PC-9 (cell line): ENCODE data around the gene ZNF618. TPM values are rescaled to one million over a fixed set of nuclear protein-coding genes. Genes with fewer than 3 reads are reported as not detected.

Source experiments
- BruUV-seq: library from RNA; stranded (reverse); fragments of 400-500 nt; replicated peaks from 2 replicates; lab custom pipeline; 2021; lab: Mats Ljungman, UMichigan
- CTCF ChIA-PET: fragments of 300-600 bp; sonication (Branson Sonifier 250); formaldehyde crosslinking; loops from one replicate; lab custom pipeline; 2022; ENCODE audit warnings: antibody characterized with exemption; lab: Charles Lee
- POLR2A ChIA-PET: fragments of 300-600 bp; sonication (Branson Sonifier 250); formaldehyde crosslinking; loops from one replicate; lab custom pipeline; 2022; ENCODE audit warnings: antibody characterized with exemption; ENCODE audit not compliant: unreplicated experiment; lab: Charles Lee
- DNase-seq, 2 experiments: peaks; one replicate each; pipeline versions ENCODE4 v3.0.0 to v3.0.0-alpha.2; 2015 to 2022; ENCODE audit warnings: mixed read lengths in 1 of 2
- H2AFZ ChIP-seq: fragments of 200-600 bp; sonication (generic); 2 replicates; pipeline ENCODE4 v1.8.1; 2017; ENCODE audit warnings: antibody characterized with exemption
- H3F3A ChIP-seq: fragments of 200-600 bp; sonication (generic); 2 replicates; pipeline ENCODE4 v1.8.1; 2017; ENCODE audit warnings: antibody characterized with exemption, mild to moderate bottlenecking, low read depth; ENCODE audit not compliant: insufficient read depth
- H3K27ac ChIP-seq: fragments of 200-600 bp; sonication (generic); 2 replicates; pipeline ENCODE4 v1.6.1; 2016; ENCODE audit warnings: mixed run types
- H3K27me3 ChIP-seq: fragments of 200-600 bp; sonication (generic); 2 replicates; pipeline ENCODE4 v1.6.1; 2016; ENCODE audit warnings: low read depth, mixed run types; ENCODE audit not compliant: insufficient read depth
- H3K36me3 ChIP-seq: fragments of 200-600 bp; sonication (generic); 2 replicates; pipeline ENCODE4 v1.6.1; 2016; ENCODE audit warnings: low read depth, mixed run types
- H3K4me1 ChIP-seq: fragments of 200-600 bp; sonication (generic); replicated peaks from 2 replicates; pipeline ENCODE4 v1.6.1; 2016; ENCODE audit warnings: mixed run types; ENCODE audit not compliant: insufficient read depth
- H3K4me2 ChIP-seq: fragments of 200-600 bp; sonication (generic); 2 replicates; pipeline ENCODE4 v1.6.1; 2017; ENCODE audit warnings: mixed run types
- H3K4me3 ChIP-seq: fragments of 200-600 bp; sonication (generic); 2 replicates; pipeline ENCODE4 v1.6.1; 2016; ENCODE audit warnings: mixed run types
- H3K79me2 ChIP-seq: fragments of 200-600 bp; sonication (generic); 2 replicates; pipeline ENCODE4 v1.6.1; 2017; ENCODE audit warnings: low read depth, mixed run types
- H3K9me2 ChIP-seq: fragments of 200-600 bp; sonication (generic); 2 replicates; pipeline ENCODE4 v1.8.1; 2017; ENCODE audit warnings: mild to moderate bottlenecking; ENCODE audit not compliant: insufficient read depth
- H3K9me3 ChIP-seq: fragments of 200-600 bp; sonication (generic); 2 replicates; pipeline ENCODE4 v1.8.1; 2016; ENCODE audit warnings: low read depth; ENCODE audit not compliant: insufficient read depth
- H4K20me1 ChIP-seq: fragments of 200-600 bp; sonication (generic); 2 replicates; pipeline ENCODE4 v1.8.1; 2017; ENCODE audit not compliant: insufficient read depth
- EZH2 ChIP-seq: fragments of 200-600 bp; sonication (generic); IDR thresholded peaks from 2 replicates; pipeline ENCODE4 v1.8.0; 2017; ENCODE audit warnings: antibody characterized with exemption, low read depth
- intact Hi-C: fragments of 100-400 bp; cut with micrococcal nuclease; formaldehyde crosslinking; loops from one replicate; pipeline ENCODE4 v1.10.0; 2022; ENCODE audit not compliant: unreplicated experiment
- total RNA-seq: library from RNA; stranded (reverse); gene quantifications from 2 replicates; pipeline ENCODE4 v1.2.3, GENCODE V29; 2021
- TF ChIP-seq, protein P1 (sequence below): fragments of 200-600 bp; sonication (generic); conservative IDR thresholded peaks from 2 replicates; pipeline ENCODE4 v1.6.1; 2017; ENCODE audit warnings: mixed run types, antibody characterized with exemption, mild to moderate bottlenecking, moderate library complexity

Gene ZNF618
- total RNA-seq, 1 experiment from 2014 or later = 0.20 TPM

DNA sequence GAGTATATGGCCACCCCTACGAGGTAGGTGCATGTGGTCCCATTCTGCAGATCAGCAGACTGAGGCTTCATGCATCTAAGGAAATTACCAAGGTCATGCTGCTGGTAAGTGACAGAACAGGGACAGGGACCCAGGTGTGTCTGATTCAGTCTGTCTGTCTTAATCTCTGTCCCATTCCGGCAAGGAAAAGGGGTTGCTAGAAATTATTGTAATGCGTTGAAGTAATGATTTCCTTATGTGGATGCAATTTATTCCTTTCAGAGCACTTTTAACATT is 125.2 kb downstream of the ZNF618 start:
- POLR2A ChIA-PET = no interaction called here
- no peaks in the 10 kb centered on the region for H3K4me1 ChIP-seq

DNA sequence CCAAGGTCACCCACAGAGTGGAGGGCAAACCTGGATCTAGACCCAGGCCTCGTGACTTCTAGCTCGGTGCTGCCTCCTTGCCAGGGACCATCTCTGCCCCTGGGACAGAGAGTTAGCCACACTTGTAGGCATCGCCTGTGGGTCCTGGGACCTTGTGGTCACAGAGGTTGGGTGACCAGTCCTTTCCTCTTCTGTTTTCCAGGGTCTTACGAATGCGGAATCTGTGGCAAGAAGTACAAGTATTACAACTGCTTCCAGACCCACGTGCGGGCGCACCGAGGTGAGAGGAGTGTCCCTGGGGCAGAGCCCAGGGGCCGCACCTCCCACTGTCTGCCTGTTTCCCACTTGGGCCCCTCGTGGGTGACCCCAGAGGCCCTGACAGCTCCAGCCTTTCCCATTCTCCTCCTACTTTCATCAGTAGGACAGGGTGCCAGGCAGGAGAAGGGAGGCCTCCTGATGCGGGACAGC is 125.7 kb downstream of the ZNF618 start:
- BruUV-seq = no TSS peak
- TF ChIP-seq EZH2 = no peak
- TF ChIP-seq, protein P1, sequence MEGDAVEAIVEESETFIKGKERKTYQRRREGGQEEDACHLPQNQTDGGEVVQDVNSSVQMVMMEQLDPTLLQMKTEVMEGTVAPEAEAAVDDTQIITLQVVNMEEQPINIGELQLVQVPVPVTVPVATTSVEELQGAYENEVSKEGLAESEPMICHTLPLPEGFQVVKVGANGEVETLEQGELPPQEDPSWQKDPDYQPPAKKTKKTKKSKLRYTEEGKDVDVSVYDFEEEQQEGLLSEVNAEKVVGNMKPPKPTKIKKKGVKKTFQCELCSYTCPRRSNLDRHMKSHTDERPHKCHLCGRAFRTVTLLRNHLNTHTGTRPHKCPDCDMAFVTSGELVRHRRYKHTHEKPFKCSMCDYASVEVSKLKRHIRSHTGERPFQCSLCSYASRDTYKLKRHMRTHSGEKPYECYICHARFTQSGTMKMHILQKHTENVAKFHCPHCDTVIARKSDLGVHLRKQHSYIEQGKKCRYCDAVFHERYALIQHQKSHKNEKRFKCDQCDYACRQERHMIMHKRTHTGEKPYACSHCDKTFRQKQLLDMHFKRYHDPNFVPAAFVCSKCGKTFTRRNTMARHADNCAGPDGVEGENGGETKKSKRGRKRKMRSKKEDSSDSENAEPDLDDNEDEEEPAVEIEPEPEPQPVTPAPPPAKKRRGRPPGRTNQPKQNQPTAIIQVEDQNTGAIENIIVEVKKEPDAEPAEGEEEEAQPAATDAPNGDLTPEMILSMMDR = no peak
- H3K27me3 ChIP-seq = peaks cover 78% of the 10 kb centered on the region
- DNase-seq = no peak
- no peaks in the 10 kb centered on the region for H3K9me3 ChIP-seq
- H3K9me2 ChIP-seq = no peaks in the 10 kb centered on the region
- no peak overlapping the region for H2AFZ ChIP-seq
- H3K27ac ChIP-seq = no peak overlapping the region
- intact Hi-C loops = no loop called here
- no peaks in the 10 kb centered on the region for H3F3A ChIP-seq
- H3K4me3 ChIP-seq = no peak overlapping the region
- ChIA-PET POLR2A (no interaction called here), CTCF (no interaction called here)
- no peaks in the 10 kb centered on the region for H3K79me2 ChIP-seq
- no peak overlapping the region for H3K4me2 ChIP-seq
- no peaks in the 10 kb centered on the region for H3K4me1 ChIP-seq
- H4K20me1 ChIP-seq = no peaks in the 10 kb centered on the region
- H3K36me3 ChIP-seq = no peaks in the 10 kb centered on the region

More for the DNA sequence above, 125.2 kb downstream of the ZNF618 start:
- Histone ChIP-seq H3K4me2 (no peak overlapping the region), H4K20me1 (no peaks in the 10 kb centered on the region), H3K36me3 (no peaks in the 10 kb centered on the region), H2AFZ (no peak overlapping the region), H3F3A (no peaks in the 10 kb centered on the region), H3K9me2 (no peaks in the 10 kb centered on the region), H3K79me2 (no peaks in the 10 kb centered on the region), H3K9me3 (no peaks in the 10 kb centered on the region), H3K4me3 (no peak overlapping the region), H3K27ac (no peak overlapping the region), H3K27me3 (peaks cover 78% of the 10 kb centered on the region)
- no peak for DNase-seq
- TF ChIP-seq, protein P1 = no peak
- TF ChIP-seq EZH2 = no peak
- CTCF ChIA-PET = no interaction called here
- BruUV-seq = no TSS peak
- intact Hi-C loops = no loop called here

DNA sequence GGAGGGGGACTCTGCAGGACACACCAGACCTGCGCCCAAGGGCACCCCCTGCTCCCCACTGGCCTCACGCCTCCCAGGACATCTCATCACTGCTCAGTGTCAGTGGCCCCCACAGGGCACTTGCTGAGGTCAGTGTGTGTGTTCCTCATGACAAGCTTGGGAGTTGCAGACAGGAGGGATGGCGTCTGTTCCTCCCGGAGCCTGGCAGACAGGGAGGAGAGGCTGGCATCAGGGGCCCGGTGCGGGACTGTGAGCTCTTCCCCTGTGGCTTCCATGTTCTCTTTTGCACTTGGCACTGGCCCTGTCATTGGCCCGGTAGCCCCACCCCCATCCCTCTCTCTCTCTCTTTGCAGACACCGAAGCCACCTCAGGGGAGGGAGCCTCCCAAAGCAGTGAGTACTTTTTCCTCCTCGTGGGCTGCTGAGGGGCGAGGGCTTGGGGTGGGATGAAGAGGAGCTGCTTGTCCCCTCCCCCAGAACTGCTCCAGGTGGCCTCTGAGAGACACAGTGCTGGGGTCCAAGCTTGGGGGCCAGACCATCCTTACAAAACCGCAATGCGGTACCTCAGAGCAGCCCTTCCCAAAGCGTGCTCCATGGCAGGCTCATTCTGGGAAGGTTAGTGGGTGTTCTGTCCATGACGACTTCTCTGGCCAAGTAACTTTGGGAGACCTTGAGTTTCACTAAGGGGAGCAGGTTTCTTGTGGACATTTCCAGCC is 126.3 kb downstream of the ZNF618 start:
- BruUV-seq = no TSS peak
- no peak for DNase-seq
- Histone ChIP-seq H4K20me1 (no peaks in the 10 kb centered on the region), H3F3A (no peaks in the 10 kb centered on the region), H3K36me3 (no peaks in the 10 kb centered on the region), H3K4me1 (no peaks in the 10 kb centered on the region), H3K27me3 (peaks cover 77% of the 10 kb centered on the region), H2AFZ (no peak overlapping the region), H3K9me2 (no peaks in the 10 kb centered on the region), H3K4me2 (no peak overlapping the region), H3K9me3 (no peaks in the 10 kb centered on the region), H3K4me3 (no peak overlapping the region), H3K79me2 (no peaks in the 10 kb centered on the region), H3K27ac (no peak overlapping the region)
- intact Hi-C loops = no loop called here
- no peak for TF ChIP-seq EZH2
- TF ChIP-seq, protein P1 = no peak
- CTCF ChIA-PET = no interaction called here
- POLR2A ChIA-PET = no interaction called here
